GM12878 (cell line): ENCODE results near the gene KRTAP1-4. TPM values are rescaled to one million over a fixed set of nuclear protein-coding genes. Genes with fewer than 3 reads are reported as not detected.

Experiments used
- ATAC-seq: fragments of 200-7000 bp; cut with Tn5 transposase; 3 replicates; pipeline ENCODE4 v1.9.1; 2020; ENCODE audit warnings: mild to moderate bottlenecking, moderate library complexity
- Bru-seq: library from RNA; stranded (reverse); fragments of 400-500 nt; gene quantifications from one replicate; lab custom pipeline; 2021; lab: Mats Ljungman, UMichigan
- BruChase-seq, 2 experiments: library from RNA; stranded (reverse); fragments of 400-500 nt; gene quantifications; one replicate each; lab custom pipeline; 2021; lab: Mats Ljungman, UMichigan
- BruUV-seq: library from RNA; stranded (reverse); fragments of 400-500 nt; replicated peaks from 2 replicates; lab custom pipeline; 2021; lab: Mats Ljungman, UMichigan
- CTCF ChIA-PET: fragments of 300-600 bp; sonication (Branson Sonifier 250); formaldehyde crosslinking; extraction: SDS; loops from one replicate; lab custom pipeline; 2021; ENCODE audit warnings: inconsistent platforms; lab: Yijun Ruan, JAX
- POLR2A ChIA-PET: fragments of 350-600 bp; formaldehyde crosslinking; extraction: SDS; loops from one replicate; lab custom pipeline; 2021; ENCODE audit warnings: inconsistent platforms; lab: Charles Lee
- RAD21 ChIA-PET: fragments of 300-600 bp; sonication (Branson Sonifier 250); formaldehyde crosslinking; loops from one replicate; lab custom pipeline; 2023; ENCODE audit warnings: antibody characterized with exemption; ENCODE audit not compliant: unreplicated experiment; lab: Charles Lee
- SMC1A ChIA-PET: fragments of 300-600 bp; sonication (Branson Sonifier 250); formaldehyde crosslinking; loops from one replicate; lab custom pipeline; 2023; ENCODE audit not compliant: unreplicated experiment, uncharacterized antibody; lab: Charles Lee
- DNase-seq: peaks from one replicate; pipeline ENCODE4 v3.0.0-alpha.2; 2011; ENCODE audit warnings: low read depth, low spot score
- FAIRE-seq: peaks from 3 replicates; lab custom pipeline; 2011; peaks lifted over from hg19 to GRCh38; lab: Jason Lieb, UNC
- H2AFZ ChIP-seq: 2 replicates; pipeline ENCODE4 v1.6.0; 2011; ENCODE audit warnings: low read depth, low read length, control low read depth; ENCODE audit not compliant: control insufficient read depth
- H3K27ac ChIP-seq: 2 replicates; pipeline ENCODE4 v1.5.1; 2011; ENCODE audit warnings: control low read depth; ENCODE audit not compliant: control insufficient read depth, insufficient read depth
- H3K27me3 ChIP-seq, 2 experiments: replicated peaks in 1 of 2; 2 replicates each; pipeline versions ENCODE4 v1.6.0 to v1.6.1; 2011; ENCODE audit warnings: low read length in 1 of 2; ENCODE audit not compliant: control insufficient read depth in 2 of 2, insufficient read depth in 2 of 2
- H3K36me3 ChIP-seq, 2 experiments: 2 replicates each; pipeline ENCODE4 v1.5.1; 2011; ENCODE audit warnings: low read length in 1 of 2; ENCODE audit not compliant: control insufficient read depth in 2 of 2, insufficient read depth in 2 of 2
- H3K4me1 ChIP-seq: 2 replicates; pipeline ENCODE4 v1.6.1; 2011; ENCODE audit warnings: mild to moderate bottlenecking, low read length, moderate library complexity, mixed read lengths; ENCODE audit not compliant: control insufficient read depth, insufficient read depth
- H3K4me2 ChIP-seq: 2 replicates; pipeline ENCODE4 v1.6.0; 2011; ENCODE audit warnings: control low read depth; ENCODE audit not compliant: control insufficient read depth, insufficient read depth
- H3K4me3 ChIP-seq: fragments of 200-600 bp; sonication (generic); 2 replicates; pipeline ENCODE4 v1.5.1; 2016
- H3K79me2 ChIP-seq: 2 replicates; pipeline ENCODE4 v1.6.0; 2011; ENCODE audit warnings: low read length; ENCODE audit not compliant: control insufficient read depth, insufficient read depth
- H3K9ac ChIP-seq: 2 replicates; pipeline ENCODE4 v1.8.0; 2011; ENCODE audit warnings: low read length, control low read depth, mixed read lengths; ENCODE audit not compliant: control insufficient read depth, insufficient read depth
- H3K9me3 ChIP-seq: replicated peaks from 3 replicates; pipeline ENCODE4 v1.5.1; 2011; ENCODE audit warnings: mild to moderate bottlenecking, low read length; ENCODE audit not compliant: control insufficient read depth, insufficient read depth
- H4K20me1 ChIP-seq: 2 replicates; pipeline ENCODE4 v1.6.0; 2011; ENCODE audit not compliant: control insufficient read depth, insufficient read depth
- CBX3 ChIP-seq: fragments of 200-600 bp; sonication (generic); IDR thresholded peaks from 2 replicates; pipeline ENCODE4 v1.6.1; 2016; ENCODE audit warnings: low read depth, borderline replicate concordance
- CTCF ChIP-seq, 3 experiments: IDR thresholded peaks in 2 of 3; conservative IDR thresholded peaks in 1 of 3; 2 replicates each; pipeline ENCODE4 v1.5.1; 2011; ENCODE audit warnings: low read depth in 3 of 3, low read length in 3 of 3, mild to moderate bottlenecking in 3 of 3, control low read depth in 2 of 3, moderate library complexity in 2 of 3, inconsistent platforms in 1 of 3, mixed read lengths in 1 of 3; ENCODE audit not compliant: control insufficient read depth in 2 of 3, insufficient read depth in 1 of 3; ENCODE audit errors: extremely low read depth in 1 of 3
- GATAD2B ChIP-seq: fragments of 450-650 bp; conservative IDR thresholded peaks from 2 replicates; pipeline ENCODE4 v1.6.1; 2017; ENCODE audit warnings: low read depth, mild to moderate bottlenecking, moderate library complexity
- MYB ChIP-seq: fragments of 150-350 bp; IDR thresholded peaks from 2 replicates; pipeline ENCODE4 v1.6.1; 2014; ENCODE audit warnings: mild to moderate bottlenecking, low read depth, low read length, borderline replicate concordance
- SUPT20H ChIP-seq: IDR thresholded peaks from 2 replicates; pipeline ENCODE4 v1.6.1; 2011; ENCODE audit warnings: low read depth, mild to moderate bottlenecking, low read length, moderate library complexity, borderline replicate concordance; ENCODE audit not compliant: control insufficient read depth
- WRNIP1 ChIP-seq: IDR thresholded peaks from 2 replicates; pipeline ENCODE4 v1.6.1; 2011; ENCODE audit warnings: low read depth, low read length, improper control_type of control experiment, borderline replicate concordance
- ZNF24 ChIP-seq: fragments of 450-650 bp; IDR thresholded peaks from 2 replicates; pipeline ENCODE4 v1.6.1; 2017; ENCODE audit warnings: antibody characterized with exemption, mild to moderate bottlenecking
- ZNF687 ChIP-seq: fragments of 450-650 bp; IDR thresholded peaks from 2 replicates; pipeline ENCODE4 v1.6.1; 2017; ENCODE audit warnings: mild to moderate bottlenecking, moderate library complexity
- WGBS: methylation state at CpG from one replicate; pipeline ENCODE4 v1.1.6; 2016; ENCODE audit warnings: low lambda C conversion rate; ENCODE audit not compliant: insufficient replicate concordance, insufficient coverage; ENCODE audit errors: missing lambda C conversion rate; 5-methylcytosine and 5-hydroxymethylcytosine counted together
- in situ Hi-C: fragments of 300-500 bp; cut with MboI; formaldehyde crosslinking; loops from 9 replicates; pipeline ENCODE4 v1.14.3; 2018; ENCODE audit warnings: mixed read lengths
- intact Hi-C: fragments of 100-400 bp; cut with micrococcal nuclease; formaldehyde crosslinking; loops from one replicate; pipeline ENCODE4 v1.14.2; 2022; ENCODE audit not compliant: unreplicated experiment
- long read RNA-seq, 2 experiments: library from polyadenylated mRNA; unstranded; transcript quantifications; one replicate each; pipeline ENCODE4 v2.0.0, GENCODE V29; 2019 to 2020
- polyA minus RNA-seq, 3 experiments: library from RNA; depleted of rRNA, polyadenylated mRNA; stranded (reverse); fragments of >200 nt; gene quantifications; 2 replicates each; pipeline ENCODE4 v1.2.3, GENCODE V29; 2011
- polyA plus RNA-seq, 11 experiments: library from polyadenylated mRNA; depleted of rRNA in 4 of 11; unstranded in 6 of 11; stranded (reverse) in 5 of 11; fragments of >200 nt; fragmentation: Nextera tagmentation in 4 of 11; fragmentation: Illumina TruSeq in 1 of 11; extraction: Ambion mirVana in 4 of 11; extraction: Trizol in 1 of 11; gene quantifications; 1 replicate in 1 of 11; 2 replicates in 10 of 11; pipeline versions ENCODE4 v1.2.1 to v1.2.3, GENCODE V29; 2011 to 2016; ENCODE audit warnings: inconsistent platforms in 2 of 11, missing spikeins in 2 of 11, low read depth in 1 of 11
- total RNA-seq, 4 experiments: library from RNA; depleted of rRNA in 3 of 4; stranded (reverse); fragments of >200 nt in 3 of 4; fragmentation: Illumina TruSeq in 1 of 4; extraction: Trizol in 1 of 4; gene quantifications; 2 replicates each; pipeline versions ENCODE4 v1.2.1 to v1.2.3, GENCODE V29; 2013 to 2021
- TF ChIP-seq, protein P1 (sequence below): IDR thresholded peaks from 2 replicates; pipeline ENCODE4 v1.6.1; 2012; ENCODE audit warnings: mild to moderate bottlenecking, low read depth, low read length

The KRTAP1-4 gene, protein sequence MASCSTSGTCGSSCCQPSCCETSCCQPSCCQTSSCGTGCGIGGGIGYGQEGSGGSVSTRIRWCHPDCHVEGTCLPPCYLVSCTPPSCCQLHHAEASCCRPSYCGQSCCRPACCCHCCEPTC
- total RNA-seq (2013; cell fraction: nucleolus; rRNA removed), result not detected in 2 replicates
- total RNA-seq (2014; rRNA removed) (not detected in 2 replicates), total RNA-seq (2014; rRNA removed; fragmentation: Illumina TruSeq; extraction: Trizol) (not detected in 2 replicates), total RNA-seq (2021) (not detected in 2 replicates), polyA plus RNA-seq (2011; rRNA removed) (not detected in 2 replicates), polyA plus RNA-seq (2014; fragmentation: Illumina TruSeq; extraction: Trizol) (not detected in 2 replicates), polyA plus RNA-seq (2014; fragmentation: Nextera tagmentation; extraction: Ambion mirVana) (not detected), polyA plus RNA-seq (2014; rRNA removed) (not detected in 2 replicates), polyA plus RNA-seq (2016; fragmentation: Nextera tagmentation; extraction: Ambion mirVana) (not detected), polyA minus RNA-seq (2011; rRNA and poly(A)+ RNA removed) (not detected in 2 replicates), Bru-seq, nascent RNA (not detected), BruChase-seq, experiment 1, labeled RNA remaining after a 6-hour chase (not detected), BruChase-seq, experiment 2, labeled RNA remaining after a 2-hour chase (not detected)
- not detected for polyA plus RNA-seq (2011; ENCODE audit: low read depth)
- polyA plus RNA-seq (2011; cell fraction: cytosol; rRNA removed), result not detected in 2 replicates
- not detected in 2 replicates for polyA plus RNA-seq (2011; cell fraction: nucleus; rRNA removed)
- not detected in 2 replicates for polyA plus RNA-seq (2012)
- polyA minus RNA-seq (2011; cell fraction: cytosol; rRNA and poly(A)+ RNA removed), result not detected in 2 replicates
- not detected in 2 replicates for polyA minus RNA-seq (2011; cell fraction: nucleus; rRNA and poly(A)+ RNA removed)
- long read RNA-seq, experiment 1, result 0 reads
- long read RNA-seq, experiment 2, result 0 reads

- H4K20me1 ChIP-seq, result no peaks in the 10 kb centered on the region
- ATAC-seq (no peak), FAIRE-seq (no peak), DNase-seq (no peak)
- no peak within 1 kb of the TSS for H2AFZ ChIP-seq
- H3K27ac ChIP-seq, result no peak within 1 kb of the TSS
- no peak within 1 kb of the TSS for H3K9ac ChIP-seq
- no TSS peak for BruUV-seq
- no peaks in the 10 kb centered on the region for H3K79me2 ChIP-seq
- ChIA-PET RAD21 (no interaction called here), SMC1A (interaction anchor here (1.1 kb wide), 1 partner anchor 34 kb away, joined by 3 read pairs; no protein-coding TSS in a partner anchor), CTCF (interaction anchor here (0.9 to 1.7 kb wide), 2 partner anchors 10 to 633 kb away, joined by 3 to 4 read pairs; no protein-coding TSS in a partner anchor), POLR2A (no interaction called here)
- in situ Hi-C loops, result no loop called here
- H3K4me3 ChIP-seq, result no peak within 1 kb of the TSS
- H3K9me3 ChIP-seq, result no peaks in the 10 kb centered on the region
- no peaks in the 10 kb centered on the region for H3K4me1 ChIP-seq
- 17% methylated on average over 12 of the region's 12 CpGs for WGBS
- H3K36me3 ChIP-seq, result no peaks in the 10 kb centered on the region
- intact Hi-C loops, result no loop called here
- no peak within 1 kb of the TSS for H3K4me2 ChIP-seq
- H3K27me3 ChIP-seq, result 0 out of 4 replicates have a peak, but pooled peaks cover 0 to 3% of the 10 kb centered on the region in 2 experiments
- no peak for TF ChIP-seq GATAD2B
- no peak for TF ChIP-seq WRNIP1
- TF ChIP-seq CTCF (IDR thresholded peaks at IDR 0.05 in 2 of 3, conservative IDR thresholded peaks at IDR 0.05 in 1 of 3; ENCODE audit: control insufficient read depth in 2 of 3, extremely low read depth in 1 of 3, insufficient read depth in 1 of 3, low read depth in 3 of 3, low read length in 3 of 3), result no peak
- TF ChIP-seq ZNF687, result no peak
- no peak for TF ChIP-seq CBX3
- no peak for TF ChIP-seq ZNF24
- no peak for TF ChIP-seq SUPT20H
- TF ChIP-seq, protein P1, sequence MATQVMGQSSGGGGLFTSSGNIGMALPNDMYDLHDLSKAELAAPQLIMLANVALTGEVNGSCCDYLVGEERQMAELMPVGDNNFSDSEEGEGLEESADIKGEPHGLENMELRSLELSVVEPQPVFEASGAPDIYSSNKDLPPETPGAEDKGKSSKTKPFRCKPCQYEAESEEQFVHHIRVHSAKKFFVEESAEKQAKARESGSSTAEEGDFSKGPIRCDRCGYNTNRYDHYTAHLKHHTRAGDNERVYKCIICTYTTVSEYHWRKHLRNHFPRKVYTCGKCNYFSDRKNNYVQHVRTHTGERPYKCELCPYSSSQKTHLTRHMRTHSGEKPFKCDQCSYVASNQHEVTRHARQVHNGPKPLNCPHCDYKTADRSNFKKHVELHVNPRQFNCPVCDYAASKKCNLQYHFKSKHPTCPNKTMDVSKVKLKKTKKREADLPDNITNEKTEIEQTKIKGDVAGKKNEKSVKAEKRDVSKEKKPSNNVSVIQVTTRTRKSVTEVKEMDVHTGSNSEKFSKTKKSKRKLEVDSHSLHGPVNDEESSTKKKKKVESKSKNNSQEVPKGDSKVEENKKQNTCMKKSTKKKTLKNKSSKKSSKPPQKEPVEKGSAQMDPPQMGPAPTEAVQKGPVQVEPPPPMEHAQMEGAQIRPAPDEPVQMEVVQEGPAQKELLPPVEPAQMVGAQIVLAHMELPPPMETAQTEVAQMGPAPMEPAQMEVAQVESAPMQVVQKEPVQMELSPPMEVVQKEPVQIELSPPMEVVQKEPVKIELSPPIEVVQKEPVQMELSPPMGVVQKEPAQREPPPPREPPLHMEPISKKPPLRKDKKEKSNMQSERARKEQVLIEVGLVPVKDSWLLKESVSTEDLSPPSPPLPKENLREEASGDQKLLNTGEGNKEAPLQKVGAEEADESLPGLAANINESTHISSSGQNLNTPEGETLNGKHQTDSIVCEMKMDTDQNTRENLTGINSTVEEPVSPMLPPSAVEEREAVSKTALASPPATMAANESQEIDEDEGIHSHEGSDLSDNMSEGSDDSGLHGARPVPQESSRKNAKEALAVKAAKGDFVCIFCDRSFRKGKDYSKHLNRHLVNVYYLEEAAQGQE, result no peak
- no peak for TF ChIP-seq MYB
These were observed at the start of gene KRTAP1-4 for GRCh38 chr17:41029633-41030245. Gene KRTAP1-4, minus strand, starts transcription at chr17:41030195. Its CDS starts 117 bp downstream, at chr17:41030078.
